Heart left ventricle (tissue), 16 donors: ENCODE data around the gene LGALS7. TPM values are rescaled to one million over a fixed set of nuclear protein-coding genes. Genes with fewer than 3 reads are reported as not detected.
A peak's percentile ranks its signal among the peaks of the same experiment; 100 is the strongest.
"Not testable (repeated sequence)": the region's sequence is repeated elsewhere in the genome, so short reads cannot be mapped to it uniquely, and the experiment has no call there.

ENCODE experiments used
- ATAC-seq, 4 donors: fragments of 200-7000 bp; cut with Tn5 transposase; one replicate each; pipeline ENCODE4 v1.9.1; 2020 to 2022; ENCODE audit warnings: moderate library complexity in 4 of 4, mild to moderate bottlenecking in 3 of 4, moderate number of reproducible peaks in 1 of 4
- DNase-seq, 5 donors: peaks; one replicate each; pipeline ENCODE4 v3.0.0-alpha.2; 2020
- H3K27ac ChIP-seq, 12 donors: fragments of 200-600 bp; sonication (generic) in 4 of 12; one replicate each; pipeline versions ENCODE4 v1.5.0 to v1.8.0; 2016 to 2022; ENCODE audit warnings: mild to moderate bottlenecking in 2 of 12
- H3K27me3 ChIP-seq, 9 donors: fragments of 200-600 bp; sonication (generic) in 2 of 9; one replicate each; pipeline versions ENCODE4 v1.5.1 to v1.8.0; 2016 to 2022; ENCODE audit warnings: mild to moderate bottlenecking in 3 of 9
- H3K36me3 ChIP-seq, 9 donors: fragments of 200-600 bp; sonication (generic) in 2 of 9; one replicate each; pipeline versions ENCODE4 v1.5.0 to v1.8.0; 2018 to 2022; ENCODE audit warnings: mild to moderate bottlenecking in 2 of 9
- H3K4me1 ChIP-seq, 12 donors: fragments of 200-600 bp; sonication (generic) in 4 of 12; one replicate each; pipeline versions ENCODE4 v1.5.0 to v1.8.0; 2016 to 2022; ENCODE audit warnings: mild to moderate bottlenecking in 3 of 12
- H3K4me3 ChIP-seq, 12 donors: fragments of 200-600 bp; sonication (generic) in 4 of 12; one replicate each; pipeline versions ENCODE4 v1.5.0 to v1.8.0; 2017 to 2022; ENCODE audit warnings: mild to moderate bottlenecking in 9 of 12, moderate library complexity in 4 of 12
- H3K9me3 ChIP-seq, 12 donors: fragments of 200-600 bp; sonication (generic) in 4 of 12; one replicate each; pipeline versions ENCODE4 v1.5.0 to v1.8.0; 2016 to 2022; ENCODE audit warnings: mild to moderate bottlenecking in 1 of 12
- POLR2A ChIP-seq, 2 donors: fragments of 450-650 bp; IDR thresholded peaks; one replicate each; pipeline ENCODE4 v1.6.1; 2017; ENCODE audit warnings: antibody characterized with exemption in 2 of 2, mild to moderate bottlenecking in 2 of 2, moderate library complexity in 2 of 2
- WGBS, 4 donors: extraction: QIAGEN DNeasy Blood & Tissue Kit in 2 of 4; methylation state at CpG; one replicate each; pipeline versions ENCODE4 v1.1.5 to v1.1.7; 2013 to 2018; 5-methylcytosine and 5-hydroxymethylcytosine counted together
- intact Hi-C, 10 donors: fragments of 100-400 bp; cut with DNase I; formaldehyde crosslinking; loops; one replicate each; pipeline versions ENCODE4 v1.11.1 to v1.14.2; 2022
- polyA plus RNA-seq, 2 donors: library from polyadenylated mRNA; stranded (reverse); fragments of 200-250 nt; gene quantifications; one replicate each; pipeline ENCODE4 v1.2.3, GENCODE V29; 2013
- total RNA-seq, 9 donors: library from RNA; depleted of rRNA in 2 of 9; stranded (reverse); fragments of >200 nt in 2 of 9; fragmentation: NEBNext Ultra II Directional in 3 of 9; extraction: Animal tissue kit (Norgen Biotek cat#: 25700) in 3 of 9; gene quantifications; one replicate each; pipeline versions ENCODE4 v1.1.0 to v1.2.4, GENCODE V29; 2016 to 2023
- TF ChIP-seq, protein P1 (sequence below), 12 donors: fragments of 200-600 bp; sonication (generic) in 4 of 12; IDR thresholded peaks; one replicate each; pipeline versions ENCODE4 v1.5.0 to v1.8.0; 2018 to 2022; ENCODE audit warnings: antibody characterized with exemption in 12 of 12, mild to moderate bottlenecking in 5 of 12
- donor health status: ischemic (EF 13 %, LVEDD 7.1; RV severe dilation, severe dysfunction).
- donor health status: healthy with polysubstance abuse.
- donor health status: DM: no; HTN: yes; CAD: no.
- donor health status: DM: no; HTN: no; CAD: no.
- donor health status: ischemic (EF 25% LVEDD 6.9; RV normal size, moderate dysfunction).
- donor health status: ischemic (EF 25% LVEDD 5.7; RV mildly dilated, moderate dysfunction).
- donor health status: healthy.
- donor health status: DM: yes; HTN: yes; CAD: no.
- donor health status: ischemic (EF 35%, LVEDD 5.7; RV mildly dilated, moderate dysfunction).
- donor health status: nonischemic (EF 11% LVEDD 7.7; RV severe dilation, severe dysfunction).
- donor health status: DM: yes; HTN: yes; CAD: no.
- donor health status: PGD.
- donor health status: ischemic (EF 29% LVEDD 5.4; RV normal size, mild dysfunction).
- donor health status: nonischemic (EF 23%, LVEDD 6.1; RV moderate dilation, normal function).

Gene LGALS7
- total and polyA plus RNA-seq, 11 donors, result 0.33 TPM; not detected in 10

DNA sequence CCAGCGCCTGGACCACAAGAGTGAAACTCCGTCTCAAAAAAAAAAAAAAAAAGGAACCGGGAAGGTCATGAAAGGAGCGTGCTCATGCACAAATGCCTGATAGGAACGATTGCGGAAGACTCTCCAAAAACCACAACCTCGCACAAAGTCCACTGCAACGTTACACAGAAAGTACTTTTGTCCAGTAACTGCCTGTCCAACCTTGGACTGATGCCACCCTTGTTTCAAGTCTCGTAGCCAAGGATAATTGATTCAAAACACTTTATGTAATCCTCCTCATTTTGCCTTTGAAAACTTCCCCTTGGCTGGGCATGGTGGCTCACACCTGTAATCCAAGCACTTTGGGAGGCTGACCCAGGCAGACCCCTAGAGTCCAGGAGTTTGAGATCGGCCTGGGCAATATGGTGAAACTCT lies 13.7 kb downstream of the LGALS7 start:
- ATAC-seq (no peak), DNase-seq (no peak)
- no peak overlapping the region for H3K4me3 ChIP-seq
- no peaks in the 10 kb centered on the region for H3K36me3 ChIP-seq
- H3K27ac ChIP-seq, result no peak overlapping the region
- intact Hi-C loops, result loop anchor here in 1 of 10 donors (10.0 kb wide), 1 partner anchor 45 kb away; no protein-coding TSS in a partner anchor
- no peak for TF ChIP-seq POLR2A (IDR thresholded peaks at IDR 0.05)
- TF ChIP-seq, protein P1, sequence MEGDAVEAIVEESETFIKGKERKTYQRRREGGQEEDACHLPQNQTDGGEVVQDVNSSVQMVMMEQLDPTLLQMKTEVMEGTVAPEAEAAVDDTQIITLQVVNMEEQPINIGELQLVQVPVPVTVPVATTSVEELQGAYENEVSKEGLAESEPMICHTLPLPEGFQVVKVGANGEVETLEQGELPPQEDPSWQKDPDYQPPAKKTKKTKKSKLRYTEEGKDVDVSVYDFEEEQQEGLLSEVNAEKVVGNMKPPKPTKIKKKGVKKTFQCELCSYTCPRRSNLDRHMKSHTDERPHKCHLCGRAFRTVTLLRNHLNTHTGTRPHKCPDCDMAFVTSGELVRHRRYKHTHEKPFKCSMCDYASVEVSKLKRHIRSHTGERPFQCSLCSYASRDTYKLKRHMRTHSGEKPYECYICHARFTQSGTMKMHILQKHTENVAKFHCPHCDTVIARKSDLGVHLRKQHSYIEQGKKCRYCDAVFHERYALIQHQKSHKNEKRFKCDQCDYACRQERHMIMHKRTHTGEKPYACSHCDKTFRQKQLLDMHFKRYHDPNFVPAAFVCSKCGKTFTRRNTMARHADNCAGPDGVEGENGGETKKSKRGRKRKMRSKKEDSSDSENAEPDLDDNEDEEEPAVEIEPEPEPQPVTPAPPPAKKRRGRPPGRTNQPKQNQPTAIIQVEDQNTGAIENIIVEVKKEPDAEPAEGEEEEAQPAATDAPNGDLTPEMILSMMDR (IDR thresholded peaks at IDR 0.05), result no peak
- H3K4me1 ChIP-seq, result no peaks in the 10 kb centered on the region
- 68 to 84% (median 72%) methylated on average over 10 of the region's 10 CpGs for WGBS, 4 donors
- no peaks in the 10 kb centered on the region for H3K27me3 ChIP-seq
- H3K9me3 ChIP-seq, result peaks cover 0 to 5% (median 0%) of the 10 kb centered on the region in 12 donors

DNA sequence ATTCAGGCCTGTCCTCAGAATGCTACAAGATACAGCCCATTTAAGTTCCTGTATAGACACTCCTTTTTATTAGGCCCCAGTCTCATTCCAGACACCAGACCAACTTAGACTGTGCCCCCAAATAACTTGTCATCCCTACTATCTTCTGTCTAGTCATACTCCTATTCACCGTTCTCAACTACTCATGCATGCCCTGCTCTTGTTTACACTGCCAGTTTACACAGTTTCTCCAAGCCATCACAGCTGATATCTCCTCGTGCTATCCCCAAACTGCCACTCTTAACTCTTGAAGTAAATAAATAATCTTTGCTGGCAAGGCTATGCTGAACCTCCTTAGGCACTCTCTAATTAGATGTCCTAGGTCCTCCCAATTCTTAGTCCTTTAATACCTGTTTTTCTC lies 19.1 kb downstream of the LGALS7 start:
- H3K27ac ChIP-seq, result peak overlapping the region in 6 of 12 donors; percentile 28 to 55 (median 50)
- WGBS, 4 donors, result 60 to 100% (median 91%) methylated on average over 1 to 2 of the region's 2 CpGs
- not testable (repeated sequence) for H3K4me1 ChIP-seq, ATAC-seq, H3K9me3 ChIP-seq, H3K27me3 ChIP-seq, DNase-seq, H3K36me3 ChIP-seq, H3K4me3 ChIP-seq
- intact Hi-C loops, result loop anchor here in 1 of 10 donors (10.0 kb wide), 1 partner anchor 51 kb away; no protein-coding TSS in a partner anchor

DNA sequence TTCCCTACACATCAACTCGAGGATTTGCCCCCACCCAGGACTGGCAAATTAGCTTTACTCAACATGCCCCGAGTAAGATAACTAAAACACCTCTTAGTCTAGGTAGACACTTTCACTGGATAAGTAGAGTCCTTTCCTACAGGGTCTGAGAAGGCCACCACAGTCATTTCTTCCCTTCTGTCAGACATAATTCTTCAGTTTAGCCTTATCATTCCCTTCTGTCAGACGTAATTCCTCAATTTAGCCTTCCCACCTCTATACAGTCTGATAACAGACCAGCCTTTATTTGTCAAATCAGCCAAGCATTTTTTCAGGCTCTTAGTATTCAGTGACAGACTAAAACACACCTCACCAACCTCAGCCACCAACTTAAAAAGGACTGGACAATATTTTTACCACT lies 19.5 kb downstream of the LGALS7 start:
- not testable (repeated sequence) for H3K9me3 ChIP-seq, H3K4me3 ChIP-seq, DNase-seq, H3K36me3 ChIP-seq, H3K4me1 ChIP-seq, ATAC-seq, H3K27me3 ChIP-seq
- intact Hi-C loops, result loop anchor here in 1 of 10 donors (10.0 kb wide), 1 partner anchor 51 kb away; no protein-coding TSS in a partner anchor
- H3K27ac ChIP-seq, result peak overlapping the region in 7 of 12 donors; percentile 24 to 55 (median 49)
- WGBS, 4 donors, result 62 to 81% (median 71%) methylated on average over 3 of the region's 3 CpGs

DNA sequence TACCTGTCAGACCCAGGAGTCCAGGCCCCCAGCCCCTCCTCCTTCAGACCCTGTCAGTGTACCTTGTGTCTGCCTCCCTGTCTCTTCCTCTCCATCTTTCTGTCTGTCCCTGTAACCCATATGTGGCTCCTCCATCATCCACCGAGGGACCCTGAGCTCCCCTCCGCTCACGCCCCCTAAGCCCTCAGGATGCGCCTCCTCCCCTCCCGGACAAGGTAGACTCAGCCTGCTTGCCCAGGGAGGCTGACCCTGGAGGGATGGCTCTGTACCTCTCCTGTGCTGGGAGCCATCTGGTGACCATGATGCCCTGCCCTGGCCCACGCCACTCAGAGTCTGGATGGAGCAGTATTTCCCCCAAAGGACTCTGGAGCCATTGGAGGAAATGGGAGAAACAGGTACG lies 28.0 kb downstream of the LGALS7 start:
- no peak for TF ChIP-seq POLR2A (IDR thresholded peaks at IDR 0.05)
- TF ChIP-seq, protein P1 (IDR thresholded peaks at IDR 0.05), result no peak
- no peak for DNase-seq
- Histone ChIP-seq H3K9me3 (no peaks in the 10 kb centered on the region), H3K4me1 (no peaks in the 10 kb centered on the region), H3K36me3 (no peaks in the 10 kb centered on the region), H3K27ac (no peak overlapping the region), H3K27me3 (no peaks in the 10 kb centered on the region), H3K4me3 (no peak overlapping the region)
- ATAC-seq, result no peak
- WGBS, 4 donors, result 74 to 83% (median 81%) methylated on average over 6 to 7 of the region's 7 CpGs
- intact Hi-C loops, result no loop called here

DNA sequence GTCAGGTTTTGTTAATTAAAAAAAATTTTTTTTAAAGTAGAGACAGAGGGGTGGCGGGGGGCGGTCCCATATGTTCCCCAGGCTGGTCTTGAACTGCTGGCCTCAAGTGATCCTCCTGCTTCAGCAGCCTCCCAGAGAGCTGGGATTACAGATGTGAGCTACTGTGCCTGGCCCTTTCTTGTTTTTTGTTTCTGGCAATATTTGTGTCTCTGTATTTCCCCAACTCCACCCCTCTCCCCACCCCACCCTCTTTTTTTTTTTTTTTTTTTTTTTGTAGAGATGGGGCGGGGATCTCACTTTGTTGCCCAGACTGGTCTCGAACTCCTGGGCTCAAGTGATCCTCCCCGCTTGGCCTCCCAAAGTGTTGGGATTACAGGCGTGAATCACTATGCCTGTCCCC lies 28.4 kb downstream of the LGALS7 start:
- Histone ChIP-seq H3K4me3 (no peak overlapping the region), H3K4me1 (no peaks in the 10 kb centered on the region), H3K27ac (no peak overlapping the region), H3K27me3 (no peaks in the 10 kb centered on the region), H3K9me3 (no peaks in the 10 kb centered on the region), H3K36me3 (no peaks in the 10 kb centered on the region)
- intact Hi-C loops, result no loop called here
- ATAC-seq (no peak), DNase-seq (no peak)
- TF ChIP-seq, protein P1 (IDR thresholded peaks at IDR 0.05), result no peak
- TF ChIP-seq POLR2A (IDR thresholded peaks at IDR 0.05), result no peak
- 86 to 93% (median 92%) methylated on average over 6 of the region's 6 CpGs for WGBS, 4 donors
